Astrocyte of the spinal cord (primary cell): Measurements from ENCODE around the gene CPT1C.

Experiments used
- DNase-seq: peaks from one replicate; pipeline ENCODE4 v3.0.0; 2011; ENCODE audit warnings: low read depth, low spot score
- H3K4me3 ChIP-seq: 2 replicates; pipeline ENCODE4 v1.5.1; 2011; ENCODE audit warnings: low read depth, mild to moderate bottlenecking, low read length, moderate library complexity
- CTCF ChIP-seq: IDR thresholded peaks from 2 replicates; pipeline ENCODE4 v1.5.1; 2012; ENCODE audit warnings: low read depth, mild to moderate bottlenecking, low read length, inconsistent platforms
- in situ Hi-C: cut with HindIII; loops from 2 replicates; pipeline ENCODE4 v1.10.0; 2017; ENCODE audit warnings: low sequenced_read_pairs

Gene CPT1C

GRCh38 chr19:49677231-49677900 is 13.6 kb upstream of the CPT1C start, which contains the start of gene PRMT1:
TSS of gene PRMT1 (plus strand) at chr19:49677271. CDS start at chr19:49677281, 10 bp downstream.
- H3K4me3 ChIP-seq = peak within 1 kb of the TSS; percentile 100
- DNase-seq = no peak
- in situ Hi-C loops = no loop called here
- no peak for TF ChIP-seq CTCF

GRCh38 chr19:49677901-49678674 is 12.8 kb upstream of the CPT1C start:
- DNase-seq = peak; percentile 50
- peak overlapping the region; percentile 100 for H3K4me3 ChIP-seq
- TF ChIP-seq CTCF = peak; percentile 71
- in situ Hi-C loops = no loop called here

- no peak for DNase-seq
- H3K4me3 ChIP-seq = no peak overlapping the region
- TF ChIP-seq CTCF = no peak
- in situ Hi-C loops = no loop called here
These were observed 11.7 kb upstream of the CPT1C start for GRCh38 chr19:49678985-49679770.

GRCh38 chr19:49679771-49680413 is 11.0 kb upstream of the CPT1C start:
- H3K4me3 ChIP-seq = no peak overlapping the region
- in situ Hi-C loops = no loop called here
- no peak for TF ChIP-seq CTCF
- no peak for DNase-seq

GRCh38 chr19:49680421-49681351 is 10.2 kb upstream of the CPT1C start:
- no peak overlapping the region for H3K4me3 ChIP-seq
- in situ Hi-C loops = no loop called here
- peak; percentile 88 for DNase-seq
- peak; percentile 100 for TF ChIP-seq CTCF
